GM12873 (cell line): ENCODE results near the gene SNAI1.

Experiments used
- CTCF ChIP-seq: IDR thresholded peaks from 2 replicates; pipeline ENCODE4 v1.5.1; 2012; ENCODE audit warnings: low read depth, mild to moderate bottlenecking, moderate library complexity, low read length, control low read depth; ENCODE audit not compliant: insufficient read depth; ENCODE audit errors: missing control alignments

Gene SNAI1

GRCh38 chr20:49990271-49990720 lies 7.5 kb downstream of the SNAI1 start:
- TF ChIP-seq CTCF = no peak

- no peak for TF ChIP-seq CTCF
Measured at GRCh38 chr20:49993301-49993751, 10.5 kb downstream of the SNAI1 start.

- TF ChIP-seq CTCF = no peak
Measured at GRCh38 chr20:49995586-49995985, 12.8 kb downstream of the SNAI1 start.

- TF ChIP-seq CTCF = no peak
Measured at GRCh38 chr20:49999329-49999728, 16.5 kb downstream of the SNAI1 start.

GRCh38 chr20:50001784-50002311 lies 19.1 kb downstream of the SNAI1 start:
- no peak for TF ChIP-seq CTCF

GRCh38 chr20:50003253-50003656 lies 20.5 kb downstream of the SNAI1 start:
- TF ChIP-seq CTCF = no peak

- TF ChIP-seq CTCF = no peak
Measured at GRCh38 chr20:50004229-50004628, 21.4 kb downstream of the SNAI1 start.
